K562 (cell line): ENCODE data around the gene KIAA0930.

Experiments used
- EP300 ChIP-seq: IDR thresholded peaks from 2 replicates; pipeline ENCODE4 v1.6.1; 2012; ENCODE audit warnings: low read length, improper control_type of control experiment
- FOXA3 ChIP-seq, 2 experiments: fragments of 450-650 bp in 1 of 2; sonication (generic) in 1 of 2; formaldehyde crosslinking; IDR thresholded peaks in 1 of 2; conservative IDR thresholded peaks in 1 of 2; 2 replicates each; pipeline versions ENCODE4 v1.4.0 to v1.8.0; 2020 to 2022; ENCODE audit warnings: mild to moderate bottlenecking in 2 of 2, missing genetic modification reagents in 1 of 2
- JUND ChIP-seq, 2 experiments: IDR thresholded peaks; 2 replicates in 1 of 2; 3 replicates in 1 of 2; pipeline ENCODE4 v1.6.1; 2011; ENCODE audit warnings: borderline replicate concordance in 2 of 2, low read depth in 2 of 2, low read length in 2 of 2, improper control_type of control experiment in 1 of 2, missing biosample characterization in 1 of 2, missing genetic modification characterization in 1 of 2, missing genetic modification reagents in 1 of 2
- KAT8 ChIP-seq: fragments of 450-650 bp; IDR thresholded peaks from 2 replicates; pipeline ENCODE4 v1.6.1; 2016; ENCODE audit warnings: low read depth, mild to moderate bottlenecking
- PHB ChIP-seq: fragments of 250-450 bp; sonication (Bioruptor Pico); IDR thresholded peaks from 2 replicates; pipeline ENCODE4 v1.5.0; 2021
- POLR2A ChIP-seq: fragments of 450-650 bp; conservative IDR thresholded peaks from 2 replicates; pipeline ENCODE4 v1.6.1; 2016
- PRMT5 ChIP-seq: sonication (generic); formaldehyde crosslinking; IDR thresholded peaks from 2 replicates; pipeline ENCODE4 v1.5.0; 2020; ENCODE audit warnings: missing genetic modification reagents
- RAD21 ChIP-seq, 2 experiments: fragments of 250-450 bp in 1 of 2; fragments of 450-650 bp in 1 of 2; sonication (Bioruptor Pico) in 1 of 2; formaldehyde crosslinking in 1 of 2; IDR thresholded peaks in 1 of 2; conservative IDR thresholded peaks in 1 of 2; 2 replicates each; pipeline versions ENCODE4 v1.4.0 to v1.8.0; 2020 to 2022; ENCODE audit warnings: mild to moderate bottlenecking in 2 of 2, moderate library complexity in 1 of 2
- TF ChIP-seq, protein P1 (sequence below), 3 experiments: IDR thresholded peaks in 2 of 3; conservative IDR thresholded peaks in 1 of 3; 2 replicates each; pipeline ENCODE4 v1.5.1; 2011 to 2012; ENCODE audit warnings: low read length in 3 of 3, mild to moderate bottlenecking in 3 of 3, control low read depth in 2 of 3, improper control_type of control experiment in 1 of 3, inconsistent platforms in 1 of 3, low read depth in 1 of 3, mixed read lengths in 1 of 3, moderate library complexity in 1 of 3; ENCODE audit not compliant: insufficient read depth in 2 of 3

DNA sequence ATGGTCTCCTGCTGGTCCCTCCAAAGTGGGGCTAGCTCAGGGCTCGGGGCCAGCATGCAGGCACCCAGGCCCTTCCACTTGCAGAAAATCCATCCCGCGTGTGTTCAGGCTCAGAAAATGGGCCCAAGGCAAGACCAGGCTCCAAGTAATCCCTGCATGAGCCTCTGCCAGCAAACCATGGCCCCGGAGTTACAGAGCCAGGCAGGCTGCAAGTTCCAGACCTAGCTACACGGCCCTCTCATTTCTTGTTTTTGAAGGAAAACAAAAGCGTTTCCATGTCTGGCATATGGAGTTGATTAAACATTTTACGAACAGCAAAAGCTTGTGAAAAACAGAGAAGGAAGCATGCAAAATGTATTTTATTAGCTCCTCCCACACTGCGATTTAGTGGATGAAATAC is 29.7 kb downstream of the KIAA0930 start:
- TF ChIP-seq RAD21 (CRISPR knock-in tag; conservative IDR thresholded peaks at IDR 0.05 in 1 of 2, IDR thresholded peaks at IDR 0.05 in 1 of 2) = no peak
- TF ChIP-seq KAT8 = no peak
- no peak for TF ChIP-seq PRMT5
- no peak for TF ChIP-seq PHB (CRISPR knock-in tag)
- no peak for TF ChIP-seq FOXA3 (CRISPR knock-in tag; conservative IDR thresholded peaks at IDR 0.05 in 1 of 2, IDR thresholded peaks at IDR 0.05 in 1 of 2)
- no peak for TF ChIP-seq POLR2A
- TF ChIP-seq EP300 = no peak
- TF ChIP-seq, protein P1, sequence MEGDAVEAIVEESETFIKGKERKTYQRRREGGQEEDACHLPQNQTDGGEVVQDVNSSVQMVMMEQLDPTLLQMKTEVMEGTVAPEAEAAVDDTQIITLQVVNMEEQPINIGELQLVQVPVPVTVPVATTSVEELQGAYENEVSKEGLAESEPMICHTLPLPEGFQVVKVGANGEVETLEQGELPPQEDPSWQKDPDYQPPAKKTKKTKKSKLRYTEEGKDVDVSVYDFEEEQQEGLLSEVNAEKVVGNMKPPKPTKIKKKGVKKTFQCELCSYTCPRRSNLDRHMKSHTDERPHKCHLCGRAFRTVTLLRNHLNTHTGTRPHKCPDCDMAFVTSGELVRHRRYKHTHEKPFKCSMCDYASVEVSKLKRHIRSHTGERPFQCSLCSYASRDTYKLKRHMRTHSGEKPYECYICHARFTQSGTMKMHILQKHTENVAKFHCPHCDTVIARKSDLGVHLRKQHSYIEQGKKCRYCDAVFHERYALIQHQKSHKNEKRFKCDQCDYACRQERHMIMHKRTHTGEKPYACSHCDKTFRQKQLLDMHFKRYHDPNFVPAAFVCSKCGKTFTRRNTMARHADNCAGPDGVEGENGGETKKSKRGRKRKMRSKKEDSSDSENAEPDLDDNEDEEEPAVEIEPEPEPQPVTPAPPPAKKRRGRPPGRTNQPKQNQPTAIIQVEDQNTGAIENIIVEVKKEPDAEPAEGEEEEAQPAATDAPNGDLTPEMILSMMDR (IDR thresholded peaks at IDR 0.05 in 2 of 3, conservative IDR thresholded peaks at IDR 0.05 in 1 of 3; ENCODE audit: insufficient read depth in 2 of 3, low read depth in 1 of 3, low read length in 3 of 3) = no peak
- no peak for TF ChIP-seq JUND (IDR thresholded peaks at IDR 0.05; ENCODE audit: borderline replicate concordance, low read depth, low read length)
- TF ChIP-seq JUND (tag; IDR thresholded peaks at IDR 0.05; ENCODE audit: borderline replicate concordance, low read depth, low read length) = no peak
